Peyer's patch (tissue), 4 donors: ENCODE data around the gene TMEM87A. TPM values are rescaled to one million over a fixed set of nuclear protein-coding genes. Genes with fewer than 3 reads are reported as not detected.

Experiments used
- DNase-seq, 3 donors: peaks; one replicate each; pipeline ENCODE4 v3.0.0-alpha.2; 2017 to 2019
- H3K27ac ChIP-seq, 4 donors: fragments of 200-600 bp; sonication (generic); one replicate each; pipeline ENCODE4 v1.5.1; 2016 to 2019
- H3K27me3 ChIP-seq, 2 donors: fragments of 200-600 bp; sonication (generic); one replicate each; pipeline ENCODE4 v1.5.1; 2019
- H3K36me3 ChIP-seq, 3 donors: fragments of 200-600 bp; sonication (generic); one replicate each; pipeline ENCODE4 v1.5.1; 2016 to 2019
- H3K4me1 ChIP-seq, 4 donors: fragments of 200-600 bp; sonication (generic); one replicate each; pipeline ENCODE4 v1.5.1; 2016 to 2019
- H3K4me3 ChIP-seq, 4 donors: fragments of 200-600 bp; sonication (generic); 1 replicate in 3 of 4; 2 replicates in 1 of 4; pipeline ENCODE4 v1.5.1; 2016 to 2019; ENCODE audit warnings: mild to moderate bottlenecking in 1 of 4
- H3K9me3 ChIP-seq, 4 donors: fragments of 200-600 bp; sonication (generic); one replicate each; pipeline ENCODE4 v1.5.1; 2016 to 2019; ENCODE audit warnings: mild to moderate bottlenecking in 1 of 4
- CTCF ChIP-seq, 6 experiments: fragments of 450-650 bp in 4 of 6; fragments of 200-600 bp in 2 of 6; sonication (generic) in 1 of 6; IDR thresholded peaks; one replicate each; pipeline ENCODE4 v1.5.1; 2017 to 2019; ENCODE audit warnings: antibody characterized with exemption in 6 of 6, mild to moderate bottlenecking in 3 of 6, moderate library complexity in 1 of 6
- POLR2A ChIP-seq, 2 donors: fragments of 450-650 bp; IDR thresholded peaks; one replicate each; pipeline ENCODE4 v1.5.1; 2017; ENCODE audit warnings: antibody characterized with exemption in 2 of 2, mild to moderate bottlenecking in 2 of 2, moderate library complexity in 2 of 2
- total RNA-seq, 4 donors: library from RNA; depleted of rRNA; stranded (reverse); fragments of >200 nt; gene quantifications; one replicate each; pipeline ENCODE4 v1.1.0, GENCODE V29; 2016

Gene TMEM87A
- total RNA-seq, 4 donors from 2014 or later = 47.5 to 61.9 (median 53.6) TPM

- peaks cover 0 to 46% (median 9%) of the 10 kb centered on the region in 4 donors for H3K4me1 ChIP-seq
- H3K36me3 ChIP-seq = peaks cover 0 to 19% (median 0%) of the 10 kb centered on the region in 3 donors
- H3K9me3 ChIP-seq = no peaks in the 10 kb centered on the region
- TF ChIP-seq CTCF (IDR thresholded peaks at IDR 0.05) (no peak), POLR2A (IDR thresholded peaks at IDR 0.05) (no peak)
- H3K27ac ChIP-seq = peak overlapping the region in 2 of 4 donors; percentile 20 to 99
- H3K27me3 ChIP-seq = no peaks in the 10 kb centered on the region
- DNase-seq = no peak
- H3K4me3 ChIP-seq = peak overlapping the region in 2 of 4 donors; percentile 3 to 88
These were observed 2.2 kb downstream of the TMEM87A start for GRCh38 chr15:42270996-42271395.

- Histone ChIP-seq H3K4me3 (peak overlapping the region in 2 of 4 donors; percentile 12 to 88), H3K36me3 (peaks cover 0 to 23% (median 0%) of the 10 kb centered on the region in 3 donors), H3K9me3 (no peaks in the 10 kb centered on the region), H3K27ac (peak overlapping the region in 2 of 4 donors; percentile 20 to 99), H3K4me1 (peaks cover 0 to 41% (median 7%) of the 10 kb centered on the region in 4 donors), H3K27me3 (no peaks in the 10 kb centered on the region)
- no peak for TF ChIP-seq CTCF (IDR thresholded peaks at IDR 0.05)
- TF ChIP-seq POLR2A (IDR thresholded peaks at IDR 0.05) = no peak
- DNase-seq = no peak
These were observed 2.7 kb downstream of the TMEM87A start for GRCh38 chr15:42270551-42270950.

GRCh38 chr15:42267286-42267685 is 5.9 kb downstream of the TMEM87A start:
- no peak overlapping the region for H3K27ac ChIP-seq
- H3K36me3 ChIP-seq = peaks cover 0 to 56% (median 0%) of the 10 kb centered on the region in 3 donors
- no peaks in the 10 kb centered on the region for H3K9me3 ChIP-seq
- peaks cover 0 to 30% (median 2%) of the 10 kb centered on the region in 4 donors for H3K4me1 ChIP-seq
- no peaks in the 10 kb centered on the region for H3K27me3 ChIP-seq
- no peak for DNase-seq
- no peak for TF ChIP-seq CTCF (IDR thresholded peaks at IDR 0.05)
- TF ChIP-seq POLR2A (IDR thresholded peaks at IDR 0.05) = no peak
- no peak overlapping the region for H3K4me3 ChIP-seq

- no peaks in the 10 kb centered on the region for H3K9me3 ChIP-seq
- H3K27me3 ChIP-seq = no peaks in the 10 kb centered on the region
- H3K4me1 ChIP-seq = peaks cover 0 to 13% (median 2%) of the 10 kb centered on the region in 4 donors
- no peak for TF ChIP-seq CTCF (IDR thresholded peaks at IDR 0.05)
- no peak for TF ChIP-seq POLR2A (IDR thresholded peaks at IDR 0.05)
- no peak overlapping the region for H3K4me3 ChIP-seq
- H3K27ac ChIP-seq = no peak overlapping the region
- peaks cover 0 to 81% (median 0%) of the 10 kb centered on the region in 3 donors for H3K36me3 ChIP-seq
- no peak for DNase-seq
These were observed 8.4 kb downstream of the TMEM87A start for GRCh38 chr15:42264795-42265194.

- Histone ChIP-seq H3K9me3 (no peaks in the 10 kb centered on the region), H3K27me3 (no peaks in the 10 kb centered on the region), H3K4me1 (no peaks in the 10 kb centered on the region), H3K27ac (no peak overlapping the region), H3K4me3 (no peak overlapping the region), H3K36me3 (peaks cover 0 to 55% (median 0%) of the 10 kb centered on the region in 3 donors)
- DNase-seq = no peak
- TF ChIP-seq POLR2A (IDR thresholded peaks at IDR 0.05) (no peak), CTCF (IDR thresholded peaks at IDR 0.05) (no peak)
These were observed 19.9 kb downstream of the TMEM87A start for GRCh38 chr15:42253300-42253699.

GRCh38 chr15:42240823-42241222 is 32.4 kb downstream of the TMEM87A start:
- Histone ChIP-seq H3K4me3 (no peak overlapping the region), H3K27me3 (no peaks in the 10 kb centered on the region), H3K27ac (no peak overlapping the region), H3K36me3 (peaks cover 0 to 66% (median 0%) of the 10 kb centered on the region in 3 donors), H3K9me3 (no peaks in the 10 kb centered on the region), H3K4me1 (no peaks in the 10 kb centered on the region)
- no peak for DNase-seq
- TF ChIP-seq POLR2A (IDR thresholded peaks at IDR 0.05) (no peak), CTCF (IDR thresholded peaks at IDR 0.05) (no peak)
